GM12801 (cell line): ENCODE results near the gene RPS8.

ENCODE experiments used
- CTCF ChIP-seq: IDR thresholded peaks from one replicate; pipeline ENCODE4 v1.5.1; 2011; ENCODE audit warnings: control low read depth; ENCODE audit not compliant: insufficient read length; ENCODE audit errors: extremely low read depth

Gene RPS8

DNA sequence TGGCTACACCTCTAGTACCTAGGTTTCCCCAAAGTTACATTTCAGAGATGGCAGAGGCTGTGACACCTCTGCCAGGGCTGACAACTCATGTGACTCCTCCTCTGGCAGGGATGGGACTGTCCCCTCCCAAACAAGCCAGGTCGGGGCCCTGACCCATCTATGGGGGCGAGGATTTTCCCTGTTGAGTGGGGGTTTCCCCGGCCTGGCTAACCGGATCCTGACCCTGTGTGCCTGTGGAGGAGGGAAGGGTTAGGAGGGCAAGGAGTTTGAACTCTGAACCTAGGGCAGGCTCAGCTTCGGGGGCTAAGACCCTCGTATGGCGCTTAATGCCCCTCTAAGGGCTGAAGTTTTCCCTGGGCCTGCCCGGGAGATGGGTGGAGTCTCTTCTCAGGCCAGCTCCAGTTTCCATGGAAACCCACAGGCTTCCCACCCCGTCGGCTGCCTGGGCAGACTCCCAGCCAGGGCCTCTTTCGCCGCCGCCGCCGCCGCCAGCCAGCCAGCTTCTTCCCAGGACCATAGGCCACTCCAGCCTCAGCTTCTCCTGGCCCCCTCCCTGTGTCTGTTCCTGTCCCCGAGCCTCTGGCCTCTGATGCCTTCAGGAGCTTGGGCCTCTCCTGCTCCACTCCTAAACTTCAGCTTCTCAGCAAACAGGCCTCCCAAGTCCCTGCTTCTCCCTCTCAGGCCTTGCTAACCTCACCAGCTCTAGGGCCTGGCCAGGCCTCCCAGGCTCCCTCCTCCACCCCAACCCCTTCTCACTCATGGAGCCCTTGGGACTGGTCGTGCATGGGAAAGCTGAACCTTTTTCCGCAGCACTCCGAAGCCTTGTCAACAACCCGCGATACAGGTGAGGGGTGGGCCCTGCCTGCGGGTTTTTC is 33.0 kb downstream of the RPS8 start, which contains the start of gene BTBD19:
Gene BTBD19 (plus strand): TSS at position 461 of the 875 bp plus-strand sequence. CDS start 298 bp downstream, at position 759.
- TF ChIP-seq CTCF = no peak

GRCh38 chr1:44808938-44809917 is 33.9 kb downstream of the RPS8 start:
- TF ChIP-seq CTCF = no peak

DNA sequence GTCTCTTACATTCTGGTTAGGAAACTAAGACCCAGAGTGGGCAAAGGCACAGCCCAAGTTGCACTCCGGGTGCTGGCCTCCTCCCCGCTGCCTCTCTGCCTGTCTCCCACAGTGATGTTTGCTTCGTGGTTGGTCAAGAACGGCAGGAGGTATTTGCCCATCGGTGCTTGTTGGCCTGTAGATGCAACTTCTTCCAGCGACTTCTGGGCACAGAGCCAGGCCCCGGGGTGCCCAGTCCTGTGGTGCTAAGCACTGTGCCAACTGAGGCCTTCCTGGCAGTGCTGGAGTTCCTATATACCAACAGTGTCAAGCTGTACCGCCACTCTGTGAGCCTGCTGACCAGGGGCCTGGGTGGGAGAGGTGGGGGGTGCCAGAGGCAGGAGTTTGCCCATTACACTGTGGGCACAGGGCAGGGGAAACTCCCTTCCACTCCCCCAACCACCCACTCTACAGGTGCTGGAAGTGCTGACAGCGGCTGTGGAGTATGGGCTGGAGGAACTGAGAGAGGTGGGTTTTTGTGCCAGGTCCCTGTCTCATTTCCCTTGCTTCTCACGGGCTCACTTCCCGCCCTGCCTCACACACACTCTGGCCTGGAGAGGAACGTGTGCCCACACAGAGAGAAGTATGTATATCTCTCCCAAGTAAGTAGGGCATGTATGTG is 34.9 kb downstream of the RPS8 start:
- TF ChIP-seq CTCF = no peak

DNA sequence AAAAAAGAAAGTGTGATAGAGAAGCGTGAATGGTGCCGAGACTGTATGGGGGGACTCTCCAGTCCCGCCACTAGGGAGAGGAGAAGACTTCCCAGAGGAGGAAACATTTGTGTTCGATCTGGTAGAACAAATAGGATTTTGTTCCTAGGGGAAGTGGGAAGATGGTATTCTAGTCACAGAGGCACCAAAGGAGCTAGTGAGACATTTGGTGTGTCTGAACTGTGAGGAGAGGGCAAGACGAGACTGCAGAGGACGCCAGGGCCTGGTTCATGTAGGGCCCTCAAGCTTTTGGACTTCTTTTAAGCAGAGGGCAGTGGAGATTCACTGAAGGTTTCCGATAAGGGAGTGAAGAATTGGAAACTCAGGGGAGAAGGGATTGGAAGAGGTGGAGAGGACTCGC is 35.9 kb downstream of the RPS8 start:
- no peak for TF ChIP-seq CTCF

DNA sequence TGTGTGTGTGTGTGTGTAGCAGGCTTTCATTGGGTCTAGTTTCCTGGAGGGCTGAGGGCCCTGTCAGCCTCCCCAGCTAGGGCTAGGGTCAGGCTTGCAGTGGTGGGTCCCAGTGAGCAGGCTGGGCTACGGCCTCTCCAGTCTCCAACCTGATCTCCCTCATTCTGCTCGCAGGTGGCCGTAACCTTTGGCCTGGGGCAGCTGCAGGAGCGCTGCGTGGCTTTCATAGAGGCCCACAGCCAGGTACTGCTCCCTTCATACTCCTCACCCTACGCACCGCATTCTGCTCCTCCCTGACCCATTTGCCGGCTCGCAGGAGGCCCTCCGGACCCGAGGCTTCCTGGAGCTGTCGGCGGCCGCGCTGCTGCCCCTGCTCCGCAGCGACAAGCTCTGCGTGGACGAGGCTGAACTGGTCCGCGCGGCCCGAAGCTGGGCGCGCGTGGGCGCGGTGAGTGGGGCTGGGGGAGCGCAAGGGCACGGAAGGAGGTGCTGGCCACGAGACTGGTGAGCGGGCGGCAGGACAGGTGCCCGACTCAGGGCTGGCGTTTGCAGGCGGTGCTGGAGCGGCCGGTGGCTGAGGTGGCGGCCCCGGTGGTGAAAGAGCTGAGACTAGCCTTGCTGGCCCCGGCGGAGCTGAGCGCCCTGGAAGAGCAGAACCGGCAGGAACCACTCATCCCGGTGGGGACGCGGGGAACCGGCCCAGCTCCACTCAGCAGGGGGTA is 37.6 kb downstream of the RPS8 start:
- TF ChIP-seq CTCF = no peak

DNA sequence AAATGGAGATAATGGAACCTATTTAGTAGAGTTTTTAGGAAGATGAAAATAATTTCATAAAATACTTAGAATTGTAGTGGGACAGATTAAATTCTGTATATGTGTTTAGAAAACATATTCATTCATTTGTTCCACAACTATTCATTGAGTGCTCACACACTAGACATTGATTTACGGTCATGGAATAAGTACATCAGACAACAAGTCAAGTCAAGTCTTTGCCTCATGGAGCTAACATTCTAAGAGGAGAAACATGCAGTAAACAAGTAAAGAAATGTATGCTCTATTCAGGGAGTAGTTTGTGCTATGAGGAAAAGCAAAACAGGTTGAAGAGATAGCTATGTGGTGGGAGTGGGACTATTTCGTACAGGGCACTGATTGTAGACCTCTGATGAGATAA is 42.0 kb downstream of the RPS8 start:
- no peak for TF ChIP-seq CTCF
